Activated T-helper 2 cell treated with anti-CD3 and anti-CD28 coated beads, Interferon-gamma antibody, Interleukin-2, Interleukin-4, amounts not matched to agents 10 μg/mL and 5 μg/mL and 100 μg/mL, durations not matched to agents 14 hours and 24 hours and 36 hours (primary cell): Measurements from ENCODE around the gene TPRKB. TPM values are rescaled to one million over a fixed set of nuclear protein-coding genes. Genes with fewer than 3 reads are reported as not detected.
"Not testable (repeated sequence)": the region's sequence is repeated elsewhere in the genome, so short reads cannot be mapped to it uniquely, and the experiment has no call there.

Experiments used
- DNase-seq: peaks from one replicate; pipeline ENCODE4 v3.0.0; 2021; ENCODE audit warnings: low spot score
- H3K27ac Mint-ChIP-seq: one replicate; pipeline ENCODE4 v1.8.0; 2021; ENCODE audit warnings: mixed read lengths
- H3K27me3 Mint-ChIP-seq: one replicate; pipeline ENCODE4 v1.8.0; 2021; ENCODE audit warnings: low read depth, mixed read lengths
- H3K36me3 Mint-ChIP-seq: one replicate; pipeline ENCODE4 v1.8.0; 2021; ENCODE audit warnings: low read depth, mixed read lengths
- H3K4me1 Mint-ChIP-seq: one replicate; pipeline ENCODE4 v1.8.0; 2021; ENCODE audit warnings: low read depth, mixed read lengths
- H3K4me3 Mint-ChIP-seq: one replicate; pipeline ENCODE4 v1.8.0; 2021; ENCODE audit warnings: low read depth, mild to moderate bottlenecking, moderate library complexity, mixed read lengths
- H3K9me3 Mint-ChIP-seq: one replicate; pipeline ENCODE4 v1.8.0; 2021; ENCODE audit warnings: mixed read lengths
- intact Hi-C: fragments of 100-400 bp; cut with micrococcal nuclease; formaldehyde crosslinking; loops from one replicate; pipeline ENCODE4 v1.15.1; 2023
- total RNA-seq: library from RNA; stranded (reverse); gene quantifications from 2 replicates; pipeline ENCODE4 v1.2.3, GENCODE V29; 2022

The TPRKB gene
- total RNA-seq, 1 donor from 2014 or later, result 31.9 TPM

DNA sequence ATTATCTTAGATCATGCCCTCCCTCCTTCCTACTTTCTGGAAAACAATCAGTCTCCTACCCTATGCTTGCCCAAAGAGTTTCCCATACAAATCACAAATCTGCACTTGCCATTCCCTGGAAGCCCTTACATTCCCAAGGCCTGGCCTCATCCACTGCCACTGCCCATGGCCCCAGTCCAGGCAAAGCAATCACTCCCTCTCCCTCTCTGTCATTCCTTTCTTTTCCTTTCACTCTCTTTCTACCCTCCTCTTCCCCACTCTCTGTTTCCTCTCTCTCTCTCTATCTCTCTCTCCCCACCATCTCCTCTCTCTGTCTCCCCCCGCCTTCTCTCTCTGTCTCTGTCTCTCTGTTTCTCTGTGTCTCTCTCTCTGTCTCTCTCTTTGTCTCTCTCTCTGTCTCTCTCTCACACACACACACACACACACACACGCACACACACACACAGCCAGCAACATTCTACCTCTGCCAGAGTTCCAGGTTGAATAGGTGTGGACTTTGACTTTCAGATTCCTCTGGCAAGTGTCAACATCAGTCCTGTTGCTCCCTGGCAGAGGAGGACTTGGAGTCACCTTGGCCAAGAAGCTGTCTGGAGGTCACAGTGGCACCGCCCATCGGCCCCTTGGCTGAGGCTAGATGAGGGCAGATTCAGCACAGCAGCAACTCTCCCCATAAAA, 51.2 kb downstream of the TPRKB start:
- intact Hi-C loops, result no loop called here
- no peak for DNase-seq

DNA sequence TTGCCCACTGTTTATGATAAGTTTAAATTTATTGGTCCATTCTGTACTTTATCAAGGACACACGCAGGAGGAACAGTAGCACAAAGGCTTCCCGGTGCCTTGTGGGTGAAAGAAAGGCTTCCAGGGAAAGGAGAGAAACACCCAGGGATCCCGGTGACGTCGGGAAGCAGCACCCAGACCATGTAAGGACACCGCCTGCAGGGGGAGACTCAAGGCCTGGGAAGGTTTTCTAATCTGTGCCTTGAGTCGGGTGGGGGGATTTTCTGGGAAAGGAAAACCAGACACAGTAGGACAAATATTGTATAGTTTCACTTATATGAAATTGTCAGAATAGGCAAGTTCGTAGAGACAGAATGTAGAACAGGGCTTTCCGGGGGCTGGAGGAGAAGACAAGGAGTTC, 52.2 kb downstream of the TPRKB start:
- H3K4me1 Mint-ChIP-seq, H3K36me3 Mint-ChIP-seq, H3K27ac Mint-ChIP-seq, H3K27me3 Mint-ChIP-seq, H3K4me3 Mint-ChIP-seq, H3K9me3 Mint-ChIP-seq, DNase-seq, intact Hi-C loops: not testable (repeated sequence)

More for the DNA sequence above, 51.2 kb downstream of the TPRKB start:
- H3K27ac Mint-ChIP-seq, result no peak overlapping the region
- H3K4me3 Mint-ChIP-seq, result no peak overlapping the region
- H3K27me3 Mint-ChIP-seq, result peaks cover 5% of the 10 kb centered on the region
- H3K4me1 Mint-ChIP-seq, result peaks cover 2% of the 10 kb centered on the region
- H3K36me3 Mint-ChIP-seq, result no peaks in the 10 kb centered on the region
- H3K9me3 Mint-ChIP-seq, result no peaks in the 10 kb centered on the region

DNA sequence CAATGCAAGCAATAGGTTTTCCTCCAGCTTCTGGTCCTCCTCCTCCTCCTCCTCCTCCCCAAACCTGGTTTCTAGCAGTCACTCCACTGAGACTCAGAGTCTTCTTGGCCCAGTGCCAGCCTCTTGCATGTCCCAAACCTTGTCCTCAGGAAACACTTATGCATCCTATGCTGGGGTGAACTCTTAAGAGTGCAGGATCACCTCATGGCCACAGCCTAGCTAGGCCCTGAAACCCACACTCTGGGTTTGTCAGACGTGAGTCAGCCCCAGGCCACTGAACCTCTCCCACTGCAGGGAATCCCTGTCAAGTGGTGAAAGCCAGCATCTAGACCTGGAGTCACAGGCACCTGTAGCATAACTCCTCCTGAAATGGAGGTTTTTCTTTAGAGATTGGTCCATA, 52.8 kb downstream of the TPRKB start:
- DNase-seq, H3K4me3 Mint-ChIP-seq, H3K27ac Mint-ChIP-seq, H3K4me1 Mint-ChIP-seq, H3K9me3 Mint-ChIP-seq, H3K27me3 Mint-ChIP-seq, H3K36me3 Mint-ChIP-seq, intact Hi-C loops: not testable (repeated sequence)

DNA sequence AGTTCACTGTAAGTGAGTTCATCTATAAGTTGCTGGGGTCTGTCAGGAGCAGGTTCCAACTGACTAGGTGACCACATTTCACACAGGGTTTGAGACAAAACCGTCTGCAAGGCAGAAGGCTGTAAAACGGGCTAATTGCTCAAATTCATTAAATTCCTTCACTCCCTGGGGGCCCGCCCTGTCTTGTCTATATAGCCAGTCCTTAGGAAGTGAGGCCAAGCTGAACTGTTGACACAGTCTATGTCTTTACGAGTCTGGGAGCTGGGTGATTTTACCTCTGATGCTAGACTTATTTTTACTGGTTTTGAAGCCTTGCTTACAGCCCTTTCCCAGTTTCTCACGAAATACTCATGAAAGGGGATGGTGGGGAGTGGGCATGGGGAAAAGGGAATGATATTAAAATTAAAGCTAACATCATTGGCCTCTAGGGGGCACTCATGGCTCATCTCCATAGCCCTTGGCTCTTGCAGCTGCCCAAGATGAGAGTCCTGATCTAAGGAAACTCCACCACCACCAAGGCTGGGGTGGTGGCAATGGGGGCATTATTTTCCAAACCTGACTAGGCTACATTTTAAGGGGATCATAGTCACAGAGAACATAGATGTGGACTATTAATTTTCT, 57.1 kb downstream of the TPRKB start:
- H3K27me3 Mint-ChIP-seq, H3K27ac Mint-ChIP-seq, H3K4me3 Mint-ChIP-seq, H3K9me3 Mint-ChIP-seq, H3K4me1 Mint-ChIP-seq, intact Hi-C loops, H3K36me3 Mint-ChIP-seq, DNase-seq: not testable (repeated sequence)

Other genes with a start within 250 kb of the TPRKB start
- not detected in 2 replicates for gene NAT8, start 94.9 kb downstream of the TPRKB start, total RNA-seq
- 35.2 and 40.1 TPM in 2 replicates for gene DUSP11, start 42.8 kb upstream of the TPRKB start, total RNA-seq
- not detected in 2 replicates for gene C2orf78, start 46.8 kb upstream of the TPRKB start, total RNA-seq
- gene STAMBP, start 91.6 kb upstream of the TPRKB start, total RNA-seq, result 54.3 and 63.4 TPM in 2 replicates
- gene ACTG2, start 155.7 kb upstream of the TPRKB start, total RNA-seq, result 0.14 and 0.21 TPM in 2 replicates
- gene DGUOK, start 189.5 kb upstream of the TPRKB start, total RNA-seq, result 86.8 and 90.9 TPM in 2 replicates
- gene TET3, start 247.6 kb upstream of the TPRKB start, total RNA-seq, result 23.5 and 23.6 TPM in 2 replicates